IPS-20b (cell line): Measurements from ENCODE around the gene RHOT2.

ENCODE experiments used
- H3K27ac ChIP-seq: one replicate; pipeline ENCODE4 v1.5.1; 2013; ENCODE audit warnings: low read length
- H3K27me3 ChIP-seq: 2 replicates; pipeline ENCODE4 v1.6.1; 2013; ENCODE audit warnings: mild to moderate bottlenecking, low read length, inconsistent platforms; ENCODE audit not compliant: insufficient read depth
- H3K36me3 ChIP-seq: 2 replicates; pipeline ENCODE4 v1.6.1; 2013; ENCODE audit warnings: low read depth, mild to moderate bottlenecking, inconsistent platforms, low read length, moderate library complexity; ENCODE audit not compliant: insufficient read depth
- H3K4me1 ChIP-seq: 2 replicates; pipeline ENCODE4 v1.6.1; 2013; ENCODE audit warnings: mild to moderate bottlenecking, control low read depth, inconsistent platforms, low read length, moderate library complexity; ENCODE audit not compliant: insufficient read depth
- H3K4me3 ChIP-seq: 2 replicates; pipeline ENCODE4 v1.5.1; 2013; ENCODE audit warnings: mild to moderate bottlenecking, low read length, inconsistent platforms
- H3K9ac ChIP-seq: 2 replicates; pipeline ENCODE4 v1.6.1; 2013; ENCODE audit warnings: low read depth, mild to moderate bottlenecking, inconsistent platforms, low read length, moderate library complexity
- H3K9me3 ChIP-seq: 2 replicates; pipeline ENCODE4 v1.6.1; 2013; ENCODE audit warnings: mild to moderate bottlenecking, low read depth, low read length, inconsistent platforms; ENCODE audit not compliant: insufficient read depth

RHOT2 gene

DNA sequence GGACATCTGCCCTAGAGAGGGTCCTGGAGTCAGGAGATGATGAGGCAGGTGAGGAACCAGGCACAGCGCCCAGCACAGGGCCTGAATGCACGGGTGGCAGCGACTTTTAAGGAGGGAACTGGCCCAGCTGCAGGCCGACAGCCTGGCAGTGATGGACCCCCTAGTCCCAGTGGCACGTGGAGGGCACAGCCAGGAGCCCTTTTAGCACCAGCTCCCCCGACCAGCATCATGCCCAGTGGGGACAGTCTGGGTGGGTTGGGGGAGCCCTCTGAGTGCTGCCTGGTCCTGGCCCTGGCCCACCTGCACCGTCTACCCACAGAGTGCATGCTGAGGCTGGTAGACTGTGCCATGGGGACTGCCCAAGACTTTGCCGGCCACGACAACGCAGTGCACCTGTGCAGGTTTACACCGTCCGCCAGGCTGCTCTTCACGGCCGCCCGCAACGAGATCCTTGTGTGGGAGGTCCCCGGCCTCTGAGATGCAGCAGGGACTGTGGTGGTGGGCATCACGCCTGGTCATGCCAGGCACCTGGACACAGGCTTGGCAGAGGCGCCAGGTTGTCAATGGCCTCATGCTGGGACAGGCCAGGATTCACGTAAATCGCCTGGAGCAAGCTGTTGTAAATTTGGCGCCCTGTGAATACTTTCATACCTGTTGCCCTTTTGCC is 686 bp upstream of the RHOT2 start:
- Histone ChIP-seq H3K4me1 (peaks cover 3% of the 10 kb centered on the region; the same call in 1 of the 2 replicates), H3K9me3 (no peaks in the 10 kb centered on the region), H3K4me3 (no peak overlapping the region), H3K27me3 (no peaks in the 10 kb centered on the region), H3K27ac (no peak overlapping the region), H3K36me3 (peaks cover 31% of the 10 kb centered on the region), H3K9ac (no peak overlapping the region; the same call in 1 of the 2 replicates)

DNA sequence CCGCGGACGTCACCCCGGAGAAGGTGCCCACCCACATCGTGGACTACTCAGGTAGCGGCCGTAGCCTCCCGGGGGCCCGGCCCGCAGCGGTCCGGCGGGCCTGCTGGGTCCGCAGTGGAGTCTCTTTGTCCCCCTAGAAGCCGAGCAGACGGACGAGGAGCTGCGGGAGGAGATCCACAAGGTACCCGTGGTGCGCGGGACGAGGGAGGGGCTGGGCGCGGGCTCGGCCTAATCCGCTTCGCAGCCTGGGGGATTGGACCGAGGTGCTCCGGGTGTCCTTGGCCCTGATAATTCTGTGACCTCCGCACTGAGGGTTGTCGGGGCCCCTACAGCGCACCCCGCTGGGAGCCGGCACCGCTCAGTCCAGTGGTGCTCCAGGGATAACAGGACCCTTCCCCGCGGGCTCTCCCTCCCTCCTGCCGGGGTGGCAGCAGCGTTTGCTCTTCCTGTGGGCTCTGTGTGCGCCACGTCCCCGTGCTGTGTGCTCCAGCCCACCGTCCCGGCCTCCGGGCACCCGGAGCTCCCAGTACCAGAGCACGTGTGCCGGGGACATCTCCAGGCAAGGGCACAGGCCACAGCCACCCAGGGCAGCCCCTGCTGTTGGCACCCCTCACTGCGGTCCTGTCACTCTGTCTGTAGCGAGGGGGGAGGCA is 713 bp downstream of the RHOT2 start:
- peak overlapping the region; percentile 89; the same call in 1 of the 2 replicates for H3K9ac ChIP-seq
- H3K9me3 ChIP-seq, result no peaks in the 10 kb centered on the region
- H3K4me1 ChIP-seq, result peaks cover 3% of the 10 kb centered on the region; the same call in 1 of the 2 replicates
- H3K4me3 ChIP-seq, result peak overlapping the region; percentile 87
- H3K27me3 ChIP-seq, result no peaks in the 10 kb centered on the region
- peaks cover 45% of the 10 kb centered on the region for H3K36me3 ChIP-seq
- H3K27ac ChIP-seq, result no peak overlapping the region

DNA sequence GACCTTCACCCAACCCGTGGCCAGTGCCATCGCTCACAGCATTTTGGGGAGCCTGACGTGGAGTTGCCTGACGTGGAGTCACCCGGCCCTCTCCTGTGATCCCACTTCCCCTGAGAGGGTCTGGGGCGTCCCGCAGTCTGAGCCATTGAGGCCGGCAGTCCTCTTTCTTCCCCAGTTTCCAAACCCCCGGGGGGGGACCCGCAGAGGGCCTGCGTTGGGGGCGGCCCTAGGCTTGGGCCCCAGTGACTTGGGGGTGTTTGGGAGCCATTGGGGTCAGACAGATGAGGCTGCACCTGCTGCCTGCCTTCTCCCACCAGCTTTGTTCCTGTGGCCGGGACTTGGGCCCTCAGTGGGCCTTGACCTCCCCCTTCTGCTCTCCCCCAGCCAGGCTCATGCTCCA is 1.7 kb downstream of the RHOT2 start:
- Histone ChIP-seq H3K9ac (no peak overlapping the region), H3K27ac (no peak overlapping the region)

DNA sequence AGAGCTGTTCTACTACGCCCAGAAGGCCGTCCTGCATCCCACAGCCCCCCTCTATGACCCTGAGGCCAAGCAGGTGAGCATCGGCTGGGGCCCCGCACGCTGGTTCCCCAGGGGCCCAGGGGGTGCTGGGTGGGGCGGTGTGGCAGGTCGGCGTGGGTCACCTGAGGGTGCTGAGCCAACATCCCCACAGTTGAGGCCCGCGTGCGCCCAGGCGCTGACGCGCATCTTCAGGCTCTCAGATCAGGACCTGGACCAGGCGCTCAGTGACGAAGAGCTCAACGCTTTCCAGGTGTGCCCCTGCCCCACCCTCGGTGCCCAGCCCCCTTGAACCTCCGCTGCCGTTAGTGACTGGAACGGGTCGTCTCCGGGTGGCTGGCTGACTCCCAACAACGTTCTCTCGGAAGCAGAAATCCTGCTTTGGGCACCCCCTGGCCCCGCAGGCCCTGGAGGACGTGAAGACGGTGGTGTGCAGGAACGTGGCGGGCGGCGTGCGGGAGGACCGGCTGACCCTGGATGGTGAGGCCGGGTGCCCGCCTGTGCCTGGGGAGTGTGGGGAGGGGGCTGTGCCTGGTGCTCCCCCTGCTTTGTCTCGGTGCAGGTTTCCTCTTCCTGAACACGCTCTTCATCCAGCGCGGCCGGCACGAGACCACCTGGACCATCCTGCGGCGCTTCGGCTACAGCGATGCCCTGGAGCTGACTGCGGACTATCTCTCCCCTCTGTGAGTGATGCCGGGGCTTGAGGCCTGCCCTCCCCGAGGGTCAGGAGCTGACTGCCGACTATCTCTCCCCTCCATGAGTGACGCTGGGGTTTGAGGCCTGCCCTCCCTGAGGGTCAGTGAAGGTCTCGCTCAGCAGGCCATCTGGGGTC is 2.8 kb downstream of the RHOT2 start:
- Histone ChIP-seq H3K9ac (no peak overlapping the region), H3K27ac (no peak overlapping the region), H3K27me3 (peaks cover 8% of the 10 kb centered on the region; the same call in 1 of the 2 replicates), H3K36me3 (peaks cover 49% of the 10 kb centered on the region), H3K4me1 (peaks cover 7% of the 10 kb centered on the region; the same call in 1 of the 2 replicates), H3K4me3 (no peak overlapping the region), H3K9me3 (no peaks in the 10 kb centered on the region)

More for the DNA sequence above, 1.7 kb downstream of the RHOT2 start:
- Histone ChIP-seq H3K4me3 (no peak overlapping the region), H3K9me3 (no peaks in the 10 kb centered on the region), H3K27me3 (no peaks in the 10 kb centered on the region), H3K4me1 (peaks cover 3% of the 10 kb centered on the region; the same call in 1 of the 2 replicates), H3K36me3 (peaks cover 49% of the 10 kb centered on the region)

DNA sequence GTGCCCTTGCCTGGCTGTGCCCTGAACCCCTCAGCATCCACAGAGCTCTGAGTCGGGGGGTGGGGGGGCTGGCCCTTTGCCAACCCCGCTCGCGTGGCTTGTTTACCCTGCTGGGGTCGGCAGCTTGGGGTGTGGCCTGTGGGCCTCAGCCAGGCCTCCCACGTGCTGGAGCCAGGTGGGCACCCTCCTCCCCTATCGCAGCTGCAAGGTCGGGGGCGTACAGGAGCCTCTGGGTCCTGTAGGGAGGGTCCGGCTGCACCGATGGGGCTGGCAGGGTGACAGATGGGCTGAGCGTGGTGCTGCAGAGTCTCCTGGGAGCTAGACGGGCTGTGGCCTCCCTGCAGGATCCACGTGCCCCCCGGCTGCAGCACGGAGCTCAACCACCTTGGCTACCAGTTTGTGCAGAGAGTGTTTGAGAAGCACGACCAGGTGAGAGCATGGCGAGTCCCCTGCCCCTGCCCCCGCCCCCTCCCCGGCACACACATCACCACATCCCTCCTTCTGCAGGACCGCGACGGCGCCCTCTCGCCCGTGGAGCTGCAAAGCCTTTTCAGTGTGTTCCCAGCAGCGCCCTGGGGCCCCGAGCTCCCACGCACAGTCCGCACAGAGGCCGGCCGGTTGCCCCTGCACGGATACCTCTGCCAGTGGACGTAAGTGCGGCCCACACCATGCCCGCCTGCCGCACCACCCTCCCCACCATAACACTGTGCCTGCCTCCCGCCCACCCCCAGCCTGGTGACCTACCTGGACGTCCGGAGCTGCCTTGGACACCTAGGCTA is 3.6 kb downstream of the RHOT2 start:
- H3K4me1 ChIP-seq, result peaks cover 7% of the 10 kb centered on the region; the same call in 1 of the 2 replicates
- H3K36me3 ChIP-seq, result peaks cover 49% of the 10 kb centered on the region
- no peak overlapping the region for H3K4me3 ChIP-seq
- H3K9me3 ChIP-seq, result no peaks in the 10 kb centered on the region
- peaks cover 15% of the 10 kb centered on the region; the same call in 1 of the 2 replicates for H3K27me3 ChIP-seq
- H3K27ac ChIP-seq, result no peak overlapping the region
- no peak overlapping the region for H3K9ac ChIP-seq

DNA sequence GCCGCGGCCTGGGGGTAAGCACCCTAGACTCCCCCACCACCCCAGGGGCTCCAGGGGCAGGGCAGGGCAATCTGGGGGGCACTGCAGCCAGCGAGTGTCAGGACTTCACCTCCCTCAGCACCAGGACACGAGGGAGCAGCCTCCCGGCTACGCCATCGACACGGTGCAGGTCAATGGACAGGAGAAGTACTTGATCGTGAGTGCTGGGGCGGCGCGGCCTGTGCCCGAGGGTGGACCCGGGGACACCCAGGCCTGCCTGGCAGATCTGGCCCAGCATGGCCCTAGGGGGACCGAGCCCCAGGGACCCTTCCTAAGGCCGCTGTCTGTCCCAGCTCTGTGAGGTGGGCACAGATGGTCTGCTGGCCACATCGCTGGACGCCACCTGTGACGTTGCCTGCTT is 4.4 kb downstream of the RHOT2 start:
- Histone ChIP-seq H3K4me3 (no peak overlapping the region), H3K9ac (no peak overlapping the region), H3K9me3 (no peaks in the 10 kb centered on the region), H3K36me3 (peaks cover 49% of the 10 kb centered on the region), H3K27ac (no peak overlapping the region), H3K4me1 (peaks cover 7% of the 10 kb centered on the region; the same call in 1 of the 2 replicates), H3K27me3 (peaks cover 15% of the 10 kb centered on the region; the same call in 1 of the 2 replicates)

DNA sequence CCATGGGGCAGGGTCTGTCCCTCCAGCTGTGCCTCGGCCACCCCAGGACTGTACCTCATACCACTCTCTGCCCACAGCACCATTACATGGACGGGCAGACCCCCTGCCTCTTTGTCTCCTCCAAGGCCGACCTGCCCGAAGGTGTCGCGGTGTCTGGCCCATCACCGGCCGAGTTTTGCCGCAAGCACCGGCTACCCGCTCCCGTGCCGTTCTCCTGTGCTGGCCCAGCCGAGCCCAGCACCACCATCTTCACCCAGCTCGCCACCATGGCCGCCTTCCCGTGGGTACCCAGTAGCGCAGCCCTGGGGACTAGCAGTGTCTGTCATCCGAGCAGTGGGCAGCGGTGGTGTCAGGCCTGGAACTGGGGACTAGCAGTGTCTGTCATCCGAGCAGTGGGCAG is 4.9 kb downstream of the RHOT2 start:
- Histone ChIP-seq H3K27me3 (peaks cover 15% of the 10 kb centered on the region; the same call in 1 of the 2 replicates), H3K27ac (no peak overlapping the region), H3K4me3 (no peak overlapping the region), H3K36me3 (peaks cover 49% of the 10 kb centered on the region), H3K9ac (no peak overlapping the region), H3K9me3 (no peaks in the 10 kb centered on the region), H3K4me1 (peaks cover 3% of the 10 kb centered on the region; the same call in 1 of the 2 replicates)

DNA sequence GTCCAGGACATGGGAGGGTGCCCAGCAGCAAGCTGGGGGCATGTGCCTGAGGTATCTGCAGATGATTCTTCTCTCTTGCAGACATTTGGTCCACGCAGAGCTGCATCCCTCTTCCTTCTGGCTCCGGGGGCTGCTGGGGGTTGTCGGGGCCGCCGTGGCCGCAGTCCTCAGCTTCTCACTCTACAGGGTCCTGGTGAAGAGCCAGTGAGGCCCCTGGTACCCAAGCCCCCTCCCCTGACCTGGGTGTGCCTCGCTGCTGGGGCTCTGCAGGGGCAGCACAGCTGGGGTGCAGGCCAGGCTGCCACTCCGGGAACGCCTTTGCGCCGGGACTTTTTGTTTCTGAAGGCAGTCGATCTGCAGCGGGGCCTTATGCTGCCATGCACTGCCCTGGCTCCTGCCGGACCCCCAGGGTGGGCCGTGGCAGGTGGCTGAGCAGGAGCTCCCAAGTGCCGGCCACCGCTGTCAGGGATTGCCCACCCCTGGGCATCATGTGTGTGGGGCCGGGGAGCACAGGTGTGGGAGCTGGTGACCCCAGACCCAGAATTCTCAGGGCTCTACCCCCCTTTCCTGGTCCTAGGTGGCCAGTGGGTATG is 5.6 kb downstream of the RHOT2 start:
- H3K9me3 ChIP-seq, result no peaks in the 10 kb centered on the region
- peaks cover 49% of the 10 kb centered on the region for H3K36me3 ChIP-seq

DNA sequence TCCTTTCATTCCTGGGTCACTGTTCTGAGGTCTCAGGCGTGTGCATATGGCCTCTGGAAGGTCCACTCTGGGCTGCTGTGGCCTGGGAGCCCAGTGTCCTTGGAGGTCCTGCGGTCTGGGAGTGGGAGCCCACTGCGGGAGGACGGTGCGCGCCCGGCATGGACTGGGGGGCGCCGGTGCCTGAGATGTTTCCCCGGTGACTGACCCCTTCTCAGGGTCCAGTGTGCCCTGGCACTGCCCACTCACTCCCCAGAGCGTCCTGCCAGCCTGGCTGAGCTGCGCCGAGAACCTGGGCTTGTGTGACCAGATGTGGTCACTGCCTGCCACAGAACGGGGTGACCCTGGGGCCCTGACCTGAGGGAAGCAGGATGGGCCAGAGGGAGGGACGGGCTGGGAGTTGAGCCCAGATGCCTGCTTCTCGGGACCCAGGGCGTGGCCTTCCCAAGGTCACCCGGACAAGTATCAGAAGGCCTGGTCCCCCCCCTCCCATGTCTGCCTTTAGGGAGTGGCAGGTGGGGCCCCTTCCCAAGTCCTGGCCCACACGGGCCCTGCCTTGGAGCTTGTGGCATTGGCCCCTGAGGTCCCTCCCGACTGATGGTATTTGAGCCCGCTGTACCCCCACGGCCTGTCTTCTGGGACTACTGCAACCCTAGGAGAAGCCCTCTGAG is 6.4 kb downstream of the RHOT2 start:
- Histone ChIP-seq H3K27ac (no peak overlapping the region), H3K9ac (no peak overlapping the region), H3K36me3 (peaks cover 45% of the 10 kb centered on the region)

More for the DNA sequence above, 5.6 kb downstream of the RHOT2 start:
- peaks cover 3% of the 10 kb centered on the region; the same call in 1 of the 2 replicates for H3K4me1 ChIP-seq
- H3K4me3 ChIP-seq, result no peak overlapping the region
- no peak overlapping the region for H3K27ac ChIP-seq
- H3K27me3 ChIP-seq, result peaks cover 15% of the 10 kb centered on the region; the same call in 1 of the 2 replicates
- no peak overlapping the region for H3K9ac ChIP-seq

More for the DNA sequence above, 6.4 kb downstream of the RHOT2 start:
- no peaks in the 10 kb centered on the region for H3K9me3 ChIP-seq
- peaks cover 15% of the 10 kb centered on the region; the same call in 1 of the 2 replicates for H3K27me3 ChIP-seq
- H3K4me3 ChIP-seq, result peak overlapping the region; percentile 69; the same call in 1 of the 2 replicates
- peaks cover 3% of the 10 kb centered on the region; the same call in 1 of the 2 replicates for H3K4me1 ChIP-seq
